ENCODE results near the gene CLINT1. TPM values are rescaled to one million over a fixed set of nuclear protein-coding genes. Genes with fewer than 3 reads are reported as not detected.

Gene CLINT1
- total RNA-seq, 1 experiment from 2014 or later = 71.5 TPM

- DNase-seq (ENCODE audit: low read depth) = peak; percentile 32
Observed at GRCh38 chr5:157820593-157821252, 38.2 kb downstream of the CLINT1 start.

DNA sequence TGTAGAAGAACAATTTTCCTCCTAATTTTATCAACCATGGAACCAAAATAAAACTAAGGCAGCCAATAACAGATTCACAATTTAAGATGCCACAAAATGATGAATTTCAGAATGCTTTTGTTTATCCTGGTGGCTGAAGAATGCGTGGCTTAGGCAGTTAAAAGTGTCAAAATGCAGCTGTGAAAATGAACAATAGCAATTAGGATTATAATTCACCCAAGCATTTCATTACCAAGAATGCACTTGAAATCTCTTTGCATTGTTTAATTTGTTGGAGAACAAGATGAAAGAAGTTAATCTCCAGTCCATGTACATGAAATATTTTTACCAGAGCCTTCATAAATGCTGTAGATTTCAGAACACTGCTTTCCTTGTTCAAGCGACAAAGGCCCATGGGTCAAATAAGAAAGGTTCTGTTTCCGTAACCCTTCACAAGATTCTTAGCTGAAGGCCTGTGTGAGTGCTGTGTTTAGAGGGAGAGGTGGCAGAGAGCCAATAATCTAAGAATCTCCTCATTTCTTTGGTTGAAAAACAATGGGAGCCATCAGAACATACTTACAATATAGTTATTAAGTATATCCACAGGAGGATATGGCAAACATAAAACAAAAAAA, 39.3 kb downstream of the CLINT1 start:
- no peak for DNase-seq (ENCODE audit: low read depth)

GRCh38 chr5:157818368-157818767, 40.6 kb downstream of the CLINT1 start:
- DNase-seq (ENCODE audit: low read depth) = no peak

DNA sequence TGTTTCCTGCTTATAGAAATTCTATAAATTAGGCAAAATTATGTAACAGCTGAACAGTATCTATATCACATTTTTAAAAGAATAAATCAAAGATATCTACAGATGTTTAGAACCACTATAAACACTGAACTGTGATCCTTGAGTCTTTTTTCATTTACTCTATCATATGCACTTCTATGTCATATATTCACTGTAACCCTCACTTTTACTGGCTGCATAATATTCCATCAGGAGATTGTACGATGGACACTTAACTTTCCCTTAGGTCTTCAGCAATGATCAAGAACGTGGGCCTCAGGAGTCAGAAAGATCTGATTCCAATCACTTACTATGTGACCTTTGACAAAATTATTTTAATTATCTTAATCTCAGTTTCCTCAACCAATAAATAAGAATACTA, 41.0 kb downstream of the CLINT1 start:
- DNase-seq (ENCODE audit: low read depth) = no peak

- no peak for DNase-seq (ENCODE audit: low read depth)
Observed at GRCh38 chr5:157817387-157817702, 41.6 kb downstream of the CLINT1 start.

GRCh38 chr5:157816682-157817386, 42.1 kb downstream of the CLINT1 start:
- DNase-seq (ENCODE audit: low read depth) = peak; percentile 17

DNA sequence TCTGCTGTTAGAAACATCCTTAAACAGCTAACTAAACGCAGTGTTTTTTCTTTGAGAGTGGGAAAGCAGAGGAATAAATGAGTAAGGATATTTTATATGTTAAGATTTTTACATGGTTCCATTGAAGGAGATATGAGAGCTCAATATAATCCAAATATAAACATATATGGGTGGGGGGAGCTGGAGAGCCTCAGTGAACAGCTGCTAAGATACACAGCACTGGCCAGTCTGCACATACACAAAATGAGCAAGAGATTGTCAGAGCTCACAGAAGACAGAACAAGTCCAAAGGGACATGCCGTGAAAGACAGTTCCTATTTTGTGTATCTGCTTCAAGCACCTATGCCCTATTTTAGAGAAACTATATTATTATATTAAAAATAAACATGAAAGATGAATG, 46.9 kb downstream of the CLINT1 start:
- DNase-seq (ENCODE audit: low read depth) = no peak

DNA sequence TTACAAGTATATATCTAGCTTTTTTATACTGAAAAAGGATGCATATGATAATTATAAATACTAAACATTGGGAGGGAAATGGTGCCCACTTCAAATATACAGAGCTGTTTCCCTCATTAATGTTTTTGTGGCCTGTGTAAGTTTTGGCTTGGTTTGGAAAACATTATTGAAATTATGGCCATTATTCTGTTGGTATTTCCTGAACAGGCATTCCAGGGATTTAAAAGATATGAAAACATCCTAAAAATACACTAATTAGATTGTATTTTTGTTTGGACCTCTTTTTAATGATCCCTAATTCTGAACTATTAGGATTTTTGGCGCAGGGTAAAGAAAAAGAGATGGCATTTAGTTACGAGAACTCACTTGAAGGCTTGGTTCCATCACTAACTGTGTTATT, 50.9 kb downstream of the CLINT1 start:
- DNase-seq (ENCODE audit: low read depth) = no peak

GRCh38 chr5:157802736-157803135, 56.2 kb downstream of the CLINT1 start:
- DNase-seq (ENCODE audit: low read depth) = no peak

DNA sequence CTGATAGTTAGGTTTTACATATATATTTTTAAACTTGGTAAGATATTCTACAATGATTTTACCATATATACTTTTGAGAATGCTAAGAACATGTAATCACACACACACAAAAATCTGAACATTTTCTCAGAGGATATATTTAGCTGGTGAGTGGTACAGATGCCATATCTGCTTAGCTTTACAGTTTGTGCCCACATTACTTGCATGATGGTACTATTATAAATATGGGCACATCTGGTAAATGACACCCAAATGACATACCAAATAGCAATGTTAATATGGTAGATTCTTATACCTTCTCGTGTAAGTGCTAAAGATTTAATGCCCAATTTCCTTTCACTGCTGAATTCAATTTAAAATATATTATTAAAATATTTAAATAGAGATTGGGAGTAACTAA, 58.8 kb downstream of the CLINT1 start:
- no peak for DNase-seq (ENCODE audit: low read depth)

DNA sequence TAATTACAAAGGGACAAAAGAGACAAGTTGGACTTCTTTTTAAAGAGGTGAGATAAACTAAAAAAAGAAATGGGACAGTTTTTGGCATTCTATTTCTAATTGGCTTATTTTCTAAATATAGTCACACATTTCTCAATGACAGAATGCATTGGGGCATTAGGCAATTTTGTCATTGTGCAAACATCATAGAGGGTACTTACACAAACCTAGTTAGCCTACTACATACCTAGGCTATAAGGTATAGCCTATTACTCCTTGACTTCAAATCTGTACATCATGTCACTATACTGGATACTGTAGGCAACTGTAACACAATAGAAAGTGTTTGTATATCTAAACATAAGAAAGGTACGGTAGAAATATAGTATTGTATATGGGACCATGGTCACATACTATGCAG, 59.4 kb downstream of the CLINT1 start:
- no peak for DNase-seq (ENCODE audit: low read depth)

GRCh38 chr5:157793301-157793700, 65.6 kb downstream of the CLINT1 start:
- DNase-seq (ENCODE audit: low read depth) = no peak

GRCh38 chr5:157785801-157786200, 73.1 kb downstream of the CLINT1 start:
- DNase-seq (ENCODE audit: low read depth) = no peak

GRCh38 chr5:157779221-157779620, 79.7 kb downstream of the CLINT1 start:
- no peak for DNase-seq (ENCODE audit: low read depth)

GRCh38 chr5:157778121-157778805, 80.7 kb downstream of the CLINT1 start:
- peak; percentile 75 for DNase-seq (ENCODE audit: low read depth)

GRCh38 chr5:157772127-157772526, 86.8 kb downstream of the CLINT1 start:
- DNase-seq (ENCODE audit: low read depth) = no peak

DNA sequence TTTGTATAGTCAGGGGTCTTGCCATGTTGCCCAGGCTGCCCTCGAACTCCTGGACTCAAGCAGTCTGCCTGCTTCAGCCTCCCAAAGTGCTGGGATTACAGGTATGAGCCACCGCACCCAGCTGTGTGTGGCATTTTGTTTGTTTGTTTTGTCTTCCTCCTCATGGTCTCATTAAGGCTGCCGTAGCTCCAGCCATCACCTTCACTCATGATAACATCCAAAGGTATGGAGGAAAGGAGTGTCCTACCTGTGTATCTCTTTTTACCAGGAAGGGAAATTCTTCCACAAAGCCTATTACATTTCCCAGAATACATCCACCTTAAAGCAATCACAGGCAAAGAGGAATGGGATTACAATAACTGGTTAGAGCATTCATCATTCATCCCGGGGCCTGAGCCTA, 88.3 kb downstream of the CLINT1 start:
- no peak for DNase-seq (ENCODE audit: low read depth)

- DNase-seq (ENCODE audit: low read depth) = no peak
Observed at GRCh38 chr5:157767689-157768088, 91.3 kb downstream of the CLINT1 start.

DNA sequence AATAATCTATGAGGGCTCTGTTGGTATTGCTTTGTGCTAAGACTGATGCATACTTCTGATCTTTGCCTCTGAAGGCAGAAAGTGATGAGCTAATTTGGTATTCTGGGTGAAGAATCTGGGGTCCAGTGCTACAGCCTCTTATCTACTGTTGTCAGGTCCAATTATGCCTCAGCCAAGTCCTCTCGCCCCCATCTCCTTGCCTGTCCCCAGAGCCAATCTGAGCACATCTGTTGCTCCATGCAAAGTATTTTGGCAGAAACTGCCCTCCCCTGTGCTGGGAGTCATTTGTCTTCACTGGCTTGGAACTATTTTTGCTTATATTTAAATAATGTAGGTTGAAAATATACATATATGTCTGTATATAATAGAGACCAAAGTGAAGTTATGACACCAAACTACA, 92.0 kb downstream of the CLINT1 start:
- DNase-seq (ENCODE audit: low read depth) = no peak

GRCh38 chr5:157766442-157766841, 92.5 kb downstream of the CLINT1 start:
- DNase-seq (ENCODE audit: low read depth) = no peak

DNA sequence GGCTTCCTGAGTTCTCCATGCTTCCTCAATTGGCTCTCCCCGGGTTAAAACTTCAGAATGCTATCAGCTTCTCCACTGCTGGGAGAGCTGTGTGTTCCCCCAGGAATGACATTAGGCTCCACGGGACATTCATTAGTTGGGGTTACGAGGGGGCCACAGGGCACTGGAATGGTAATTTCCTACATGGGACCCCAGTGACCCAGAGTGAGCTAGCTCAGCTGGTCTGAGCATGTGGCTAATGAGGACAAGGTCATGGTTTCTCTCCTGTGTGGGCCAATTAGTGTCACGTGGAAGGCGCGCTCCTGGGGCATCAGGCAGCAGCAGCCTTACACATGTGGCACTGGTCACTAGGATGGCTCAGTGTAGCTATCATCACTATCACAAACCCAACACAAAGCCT, 94.4 kb downstream of the CLINT1 start:
- no peak for DNase-seq (ENCODE audit: low read depth)

DNA sequence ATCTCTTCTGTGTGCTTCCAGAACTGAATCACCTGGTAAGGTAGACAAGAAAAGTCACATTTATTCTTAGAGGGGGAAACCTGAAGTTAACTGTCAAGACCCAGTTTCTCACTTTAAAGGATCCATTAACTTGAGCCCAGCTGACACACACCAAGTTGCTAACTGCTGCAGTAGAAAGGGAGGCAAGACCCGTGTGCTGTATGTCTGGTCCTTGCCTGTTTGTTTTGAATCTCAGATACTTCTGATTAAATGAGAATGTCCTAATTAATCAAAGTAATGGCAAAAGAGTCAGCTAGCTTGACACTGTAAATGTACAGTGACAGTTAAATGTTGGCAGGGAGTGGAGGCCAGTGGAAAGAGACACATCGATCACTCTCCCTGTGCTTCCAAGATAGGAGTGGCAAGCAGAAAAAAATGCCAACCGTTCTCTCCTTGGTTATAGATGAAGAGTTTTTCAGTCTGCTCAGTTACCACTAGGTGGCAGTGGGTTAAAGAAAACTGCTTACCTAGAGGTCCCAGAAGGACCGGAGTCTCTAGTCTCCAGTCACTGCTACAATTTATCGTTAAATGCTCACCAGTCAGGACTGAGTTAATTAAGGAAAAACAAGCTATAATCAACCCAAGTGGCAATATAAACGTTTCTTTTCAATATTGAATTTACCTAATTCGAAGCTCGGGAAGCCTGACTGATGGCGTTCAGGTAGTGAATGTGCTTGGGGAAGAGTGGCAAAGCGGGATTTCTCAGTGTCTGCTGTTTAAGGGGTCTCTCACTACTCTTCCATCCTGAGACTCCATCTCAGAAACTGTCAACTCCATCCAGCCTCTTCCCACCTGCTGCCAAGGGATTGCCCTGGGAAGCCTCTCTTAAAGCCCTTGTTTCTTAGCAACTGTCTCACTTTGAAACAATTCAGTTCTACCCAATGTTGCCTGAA, 97.0 kb downstream of the CLINT1 start:
- peak; percentile 67 for DNase-seq (ENCODE audit: low read depth)
